Pons (tissue), 1 donor: ENCODE results near the gene MARK3.
"Not testable (repeated sequence)": the region's sequence is repeated elsewhere in the genome, so short reads cannot be mapped to it uniquely, and the experiment has no call there.

Experiments used
- DNase-seq: peaks from one replicate; pipeline ENCODE4 v3.0.0-alpha.2; 2016; ENCODE audit warnings: low spot score

The MARK3 gene

DNA sequence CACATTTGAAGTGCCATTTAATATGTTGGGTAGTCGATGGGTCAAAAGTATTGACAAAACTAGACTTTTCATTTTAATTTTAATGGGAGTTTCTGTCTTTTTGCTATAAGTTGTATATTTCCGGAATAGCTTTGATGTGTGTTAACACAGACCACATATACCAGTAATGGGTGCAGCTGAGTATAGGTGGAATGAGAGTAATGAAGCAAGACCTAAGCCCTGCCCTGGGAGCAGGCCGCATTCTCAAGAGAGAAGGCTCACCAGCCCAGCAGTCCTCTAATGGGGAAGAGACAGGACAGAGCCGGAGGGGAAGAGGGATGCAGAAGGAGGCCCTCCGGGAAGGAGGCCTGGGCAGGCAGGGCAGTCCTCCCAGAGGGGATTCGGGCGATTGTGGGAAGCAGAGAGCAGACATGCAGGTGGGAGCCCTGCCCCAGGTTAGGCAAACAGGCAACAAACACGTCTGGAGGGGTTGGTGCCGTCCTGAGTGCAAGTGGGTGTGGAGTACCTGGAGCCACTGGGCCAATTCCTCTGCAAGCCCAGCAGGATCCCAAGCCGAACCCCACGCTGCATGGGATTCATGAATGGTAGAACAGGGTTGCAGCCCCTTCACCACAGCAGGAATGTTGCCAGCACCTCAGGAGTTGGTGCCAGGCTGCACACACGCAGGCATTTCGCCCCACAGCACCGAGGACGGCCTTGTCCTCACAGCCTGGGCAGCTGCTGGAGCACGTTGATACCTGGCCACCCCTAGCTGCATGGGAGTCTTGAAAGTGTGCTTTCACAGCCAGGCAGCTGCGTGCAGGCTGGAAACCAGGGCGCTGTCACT is 129.6 kb downstream of the MARK3 start:
- no peak for DNase-seq

DNA sequence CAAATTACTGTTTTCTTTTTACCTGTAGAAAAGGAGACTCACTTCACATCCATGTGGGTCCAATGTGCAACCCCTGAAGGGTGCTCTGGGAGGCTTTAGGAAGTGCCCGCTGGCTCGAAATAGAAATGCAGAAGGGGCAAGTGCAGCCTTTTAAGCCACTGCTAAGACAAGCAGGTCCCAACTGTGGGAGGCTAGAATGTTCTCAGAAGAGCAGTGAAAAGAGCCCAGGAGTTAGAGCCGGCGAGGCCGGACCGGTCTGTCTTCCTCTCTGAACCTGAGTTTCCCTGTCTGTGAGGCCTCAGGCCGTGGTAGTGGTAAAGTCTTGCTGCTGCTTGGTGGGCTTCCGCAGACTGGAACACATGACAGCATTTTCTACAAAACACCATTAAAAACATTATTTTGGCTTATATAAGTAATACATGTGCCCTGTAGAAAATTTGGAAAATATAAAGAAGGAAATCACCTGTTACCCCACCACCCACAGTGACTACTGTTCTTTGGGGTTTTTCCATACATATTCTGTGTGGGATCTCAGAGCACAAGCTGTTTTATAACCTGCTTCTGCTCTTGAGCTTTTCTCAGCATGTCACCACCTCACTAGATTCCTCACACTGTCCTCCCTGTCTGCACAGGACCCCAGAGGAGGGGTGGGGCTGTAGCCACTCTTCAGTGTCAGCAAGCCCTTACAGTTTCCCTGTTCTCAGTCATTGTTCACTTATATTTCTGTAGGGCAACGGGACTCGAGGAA is 131.4 kb downstream of the MARK3 start:
- no peak for DNase-seq

DNA sequence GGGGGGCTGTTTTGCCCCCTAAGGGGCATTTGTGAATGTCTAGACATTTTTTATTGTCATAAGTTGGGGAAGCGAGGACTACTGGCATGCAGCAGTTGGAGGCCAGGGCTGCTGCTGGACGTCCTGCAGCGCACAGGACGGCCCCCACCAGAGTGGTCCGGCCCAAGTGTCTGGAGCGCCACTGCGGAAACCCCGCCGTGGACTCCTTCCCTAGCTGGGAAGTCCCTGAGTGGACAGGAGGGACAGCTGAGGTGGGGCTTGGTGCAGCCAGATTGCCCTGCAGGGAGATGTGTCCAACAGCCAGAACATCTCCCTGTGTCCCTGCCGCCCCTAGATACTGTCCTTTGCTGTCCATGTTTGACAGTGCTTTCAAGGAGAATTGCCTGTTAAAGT is 132.0 kb downstream of the MARK3 start:
- DNase-seq: no peak

DNA sequence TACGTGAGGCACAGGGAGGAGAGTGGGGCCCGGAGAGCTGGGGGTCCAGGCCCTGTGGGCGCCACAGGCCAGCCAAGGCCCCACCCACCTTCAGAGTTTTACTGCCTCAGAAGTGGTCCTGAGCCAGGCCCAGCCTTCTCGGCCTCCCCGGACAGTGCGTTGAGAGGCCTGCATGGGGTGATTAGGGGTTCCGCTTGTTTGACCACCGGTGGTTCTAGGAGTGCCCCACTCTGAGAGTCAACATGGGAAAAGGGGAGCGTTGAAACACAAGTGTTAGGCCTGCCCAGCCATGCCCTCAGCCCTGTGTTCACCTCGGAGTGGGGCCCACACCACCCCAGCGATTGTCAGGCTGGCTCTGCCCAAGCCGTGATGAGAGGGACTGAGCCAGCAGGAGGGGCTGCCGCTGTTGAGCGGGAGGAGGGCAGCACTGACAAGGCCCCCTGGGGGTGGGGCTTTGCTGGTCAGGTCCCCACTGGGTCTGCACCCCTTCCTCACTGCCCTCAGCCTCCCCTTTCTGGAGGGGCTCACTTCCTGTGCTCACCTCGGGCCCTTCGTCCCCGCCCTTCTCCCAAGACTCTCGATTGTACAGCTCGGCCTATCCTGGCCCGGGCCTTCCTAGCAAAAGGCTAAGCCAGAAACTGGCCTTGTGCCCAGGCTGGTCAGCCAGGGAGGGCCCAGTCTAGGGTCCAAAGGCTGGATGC is 132.7 kb downstream of the MARK3 start:
- no peak for DNase-seq

DNA sequence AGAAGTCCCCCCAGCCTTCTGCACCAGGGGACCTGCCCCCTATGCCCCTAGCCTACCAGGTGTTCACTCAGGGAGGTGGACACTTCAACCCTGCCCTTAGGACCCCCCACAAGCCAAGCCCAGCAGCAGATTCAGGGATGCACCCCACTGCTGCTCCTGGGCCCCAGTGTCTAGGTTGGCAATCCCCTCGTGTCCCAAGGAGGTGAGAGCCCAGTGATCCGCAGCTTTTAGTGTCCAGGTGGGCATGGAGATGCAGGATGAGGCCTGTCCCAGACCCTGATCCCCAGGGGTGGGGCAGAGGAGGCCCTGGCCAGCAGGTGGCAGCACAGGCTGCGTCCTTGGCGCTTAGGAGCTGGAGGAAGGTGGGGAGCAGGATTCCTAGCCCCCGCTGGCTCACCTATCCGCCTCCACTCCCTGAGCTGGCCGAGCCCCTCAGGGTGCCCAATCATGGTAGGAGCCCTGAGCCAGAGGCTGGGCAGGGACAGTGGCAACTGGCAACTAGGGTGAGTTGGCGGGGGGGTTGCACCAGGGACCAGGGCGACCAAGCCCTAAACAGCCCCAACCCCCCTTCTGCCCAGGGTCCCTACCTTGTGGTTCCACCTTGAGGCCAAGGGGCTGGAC is 133.3 kb downstream of the MARK3 start:
- DNase-seq: peak; percentile 61

DNA sequence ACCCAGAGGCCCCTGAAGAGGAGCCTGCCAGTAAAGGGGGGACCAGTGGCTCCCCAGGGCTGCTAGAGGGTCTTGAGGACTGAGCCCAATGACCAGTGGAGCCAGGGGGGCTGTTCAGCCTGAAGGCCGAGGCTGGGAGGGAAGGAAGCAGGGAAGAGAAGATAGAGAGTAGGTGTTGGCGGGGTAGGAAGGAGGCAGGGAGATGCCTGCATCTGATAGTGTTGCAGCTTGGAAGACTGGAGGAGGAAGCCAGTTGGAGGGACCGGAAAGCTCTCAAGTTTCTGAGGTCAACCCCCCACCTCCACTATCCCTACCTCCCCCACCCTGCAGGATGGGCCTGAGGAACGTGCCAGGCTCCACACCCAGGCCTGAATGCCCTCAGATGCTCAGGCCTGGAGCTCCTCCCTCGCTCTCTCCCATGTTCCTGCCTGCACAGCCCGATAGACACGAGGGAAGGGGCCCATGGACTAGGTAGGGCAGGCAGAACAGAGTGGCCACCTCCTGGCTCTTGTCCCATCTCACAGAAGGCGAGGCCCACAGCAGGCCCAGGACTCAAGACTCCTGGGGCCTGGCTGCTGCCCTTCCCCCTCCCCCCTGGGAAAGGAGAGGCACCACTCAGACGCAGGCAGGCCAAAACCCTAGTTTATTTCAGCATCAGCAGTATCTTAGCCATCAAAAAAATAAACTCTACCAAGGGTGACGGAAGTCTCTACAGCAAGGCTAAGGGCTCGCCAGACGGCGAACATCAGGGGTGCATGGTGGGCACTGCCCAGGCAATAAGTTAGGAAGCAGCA is 134.0 kb downstream of the MARK3 start:
- no peak for DNase-seq

DNA sequence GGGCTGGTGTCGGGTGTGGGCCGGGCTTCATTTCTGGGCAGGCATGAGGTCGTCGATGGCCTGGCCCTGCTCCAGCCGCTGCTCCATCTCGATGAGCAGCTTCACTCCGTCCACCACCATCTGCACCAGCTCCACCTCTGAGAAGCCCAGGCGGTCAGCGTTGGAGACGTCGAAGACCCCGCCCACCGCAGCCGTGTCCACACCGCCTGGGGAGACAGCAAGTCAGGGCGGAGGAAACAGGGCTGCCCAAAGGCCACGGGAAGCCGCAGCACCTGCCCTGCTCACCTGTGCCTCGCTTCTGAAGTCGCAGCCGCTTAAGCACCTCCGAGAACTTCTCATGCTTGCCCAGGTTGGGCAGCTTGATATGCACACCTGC is 134.6 kb downstream of the MARK3 start:
- no peak for DNase-seq

DNA sequence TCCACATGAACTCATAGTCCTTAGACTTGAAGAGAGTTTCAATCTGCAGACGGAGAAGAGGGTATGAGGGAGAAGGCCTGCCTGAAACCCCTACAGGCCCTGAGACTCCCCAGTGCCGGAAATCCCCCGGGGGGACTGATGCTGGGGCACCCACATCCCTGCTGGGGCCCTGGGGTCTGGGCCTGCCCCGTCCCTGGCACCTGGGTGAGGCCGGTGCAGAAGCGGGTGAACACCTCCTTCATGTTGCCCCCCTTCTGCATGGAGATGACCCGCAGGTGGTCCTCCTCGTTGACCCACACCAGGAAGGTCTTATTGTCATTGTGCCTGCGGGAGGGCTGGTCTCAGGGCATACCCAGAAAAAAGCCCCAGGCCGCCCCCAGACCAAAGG is 135.0 kb downstream of the MARK3 start:
- no peak for DNase-seq

DNA sequence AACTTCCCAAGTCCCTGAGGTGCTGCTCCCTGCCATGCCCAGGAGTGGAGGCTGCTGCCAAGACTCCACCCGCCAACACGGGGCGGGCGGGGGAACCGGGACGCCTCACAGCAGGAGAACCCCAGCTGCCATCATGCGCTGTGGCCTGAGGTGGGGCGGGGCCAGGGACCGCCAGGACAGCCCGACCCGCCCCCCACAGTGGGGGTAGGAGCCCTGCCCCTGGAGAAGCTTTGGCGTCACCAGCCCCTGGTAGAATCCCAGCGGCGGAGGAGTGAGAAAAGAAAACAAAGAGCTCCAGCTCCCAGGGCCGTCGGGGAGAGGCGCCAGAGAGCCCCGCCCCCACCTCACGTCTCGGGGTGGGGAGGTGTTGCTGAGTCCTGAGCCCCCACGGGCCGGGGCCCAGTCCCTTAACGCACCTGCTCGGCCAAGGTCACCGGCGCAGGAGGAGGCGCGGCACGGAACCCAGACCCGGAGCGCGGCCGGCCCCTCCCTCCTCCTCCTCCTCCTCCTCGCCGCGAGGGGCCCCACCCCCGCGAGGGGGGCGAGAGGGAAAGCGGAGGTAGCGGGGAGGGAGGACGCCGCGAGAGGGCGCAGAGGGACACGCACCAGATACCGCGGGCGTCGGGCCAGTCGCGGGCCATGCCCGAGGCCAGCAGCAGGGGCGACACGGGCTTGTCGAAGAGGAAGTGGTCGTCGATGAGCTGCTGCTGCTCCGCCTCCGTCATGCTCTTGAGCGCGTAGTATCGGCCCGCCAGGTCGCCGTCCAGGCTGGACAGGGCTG is 135.6 kb downstream of the MARK3 start:
- peak; percentile 75 for DNase-seq

DNA sequence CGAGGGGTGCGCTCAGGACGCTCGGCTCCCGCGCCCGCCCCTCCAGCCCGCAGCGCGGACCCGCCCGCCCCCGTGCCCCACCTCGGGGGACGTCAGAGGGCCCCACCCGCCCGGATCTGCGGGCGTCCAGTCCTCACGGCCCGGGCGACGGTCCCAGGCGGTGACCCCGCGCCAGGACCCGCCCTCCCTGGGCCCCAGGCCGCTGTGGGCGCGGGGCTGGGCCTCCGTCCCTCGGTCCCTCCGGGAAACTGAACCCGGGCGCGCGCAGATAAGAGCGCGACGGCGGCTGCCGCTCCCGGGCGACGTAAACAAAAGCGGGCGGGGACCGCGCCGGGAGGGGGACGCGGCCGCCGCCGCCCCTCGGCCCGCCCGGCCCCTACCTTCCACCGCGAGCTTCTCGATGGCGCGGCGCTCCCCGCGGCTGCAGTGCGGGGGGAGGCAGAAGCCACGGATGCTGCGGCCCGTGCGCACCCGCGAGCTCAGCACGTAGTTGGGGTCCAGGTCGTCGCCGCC is 136.3 kb downstream of the MARK3 start:
- DNase-seq: no peak

DNA sequence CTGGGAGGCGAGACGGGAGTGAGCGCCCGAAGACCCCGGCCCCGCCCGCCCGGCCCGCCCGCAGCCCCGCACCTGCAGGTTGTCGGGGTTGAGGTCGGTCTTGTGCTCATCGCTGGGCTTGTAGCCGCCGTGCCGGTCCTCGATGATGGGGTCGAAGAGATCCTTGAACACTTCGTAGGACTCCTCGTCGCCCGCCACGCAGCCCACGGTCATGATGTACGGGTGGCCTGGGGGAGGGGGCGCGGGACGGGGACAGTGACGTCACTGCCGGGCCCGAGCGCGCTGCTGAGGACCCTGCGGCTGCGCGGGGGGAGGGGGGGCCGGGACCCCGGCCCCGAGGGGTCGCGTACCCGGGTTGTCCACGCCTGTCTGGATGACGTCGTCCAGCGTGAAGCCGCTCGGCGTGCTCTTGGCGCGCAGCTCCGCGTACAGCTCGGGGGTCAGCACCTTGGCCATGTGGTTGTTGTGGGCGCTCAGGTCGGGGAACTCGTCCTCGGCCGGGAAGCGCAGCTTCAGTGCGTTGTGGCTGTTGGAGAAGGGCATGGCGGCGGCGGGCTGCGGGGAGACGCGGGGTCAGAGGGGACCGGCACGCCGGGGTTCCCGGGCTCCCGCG is 136.8 kb downstream of the MARK3 start:
- DNase-seq: no peak

DNA sequence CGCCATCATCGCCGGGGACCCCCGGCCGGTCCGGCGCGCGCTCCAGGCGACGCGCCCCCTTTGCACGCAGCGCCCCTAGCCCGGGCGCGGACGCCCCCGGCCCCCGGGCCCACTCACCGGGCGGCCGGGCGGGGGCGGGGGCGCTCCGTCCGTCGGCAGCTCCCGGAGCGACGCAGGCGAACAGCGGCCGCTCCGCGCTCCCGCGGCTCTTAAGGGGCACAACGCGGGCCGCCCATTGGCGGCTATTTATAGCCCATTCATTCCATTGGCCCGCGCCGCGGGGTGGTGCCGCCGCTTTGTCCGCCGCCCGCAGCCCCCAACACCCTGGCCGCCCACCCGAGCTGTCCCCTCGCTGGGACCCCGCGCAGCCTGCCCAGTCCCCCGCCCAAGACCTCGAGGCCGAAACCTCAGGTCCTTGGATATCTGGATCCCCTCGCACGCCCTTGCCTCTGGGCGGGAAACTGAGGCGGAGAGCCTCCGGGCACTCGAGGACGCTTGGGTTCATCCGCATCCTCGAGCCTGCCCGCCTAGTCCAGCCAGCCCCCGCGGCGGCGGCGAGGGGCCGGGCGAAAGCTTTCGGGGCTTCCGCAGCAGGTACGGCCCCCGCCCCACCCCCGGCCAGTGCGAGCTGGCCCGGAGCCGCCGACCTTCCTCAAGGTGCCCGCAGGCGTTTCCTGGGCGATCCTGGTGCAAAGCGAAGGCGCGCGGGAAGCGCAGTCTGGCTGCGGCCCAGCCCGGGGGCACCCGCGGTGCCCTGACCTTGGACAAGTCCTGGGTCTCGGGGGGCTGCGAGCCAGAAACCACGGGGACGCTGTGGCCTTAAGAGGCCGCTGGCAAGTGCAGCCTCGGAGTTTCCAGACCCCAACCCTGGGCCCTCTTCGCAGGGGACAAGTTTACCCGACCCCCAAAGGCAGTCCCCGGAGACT is 137.7 kb downstream of the MARK3 start, which contains the start of gene CKB:
TSS of gene CKB (minus strand) at position 182 of the 926 bp plus-strand sequence. CDS start 337 bp downstream, outside the sequence.
- DNase-seq: peak; percentile 76

DNA sequence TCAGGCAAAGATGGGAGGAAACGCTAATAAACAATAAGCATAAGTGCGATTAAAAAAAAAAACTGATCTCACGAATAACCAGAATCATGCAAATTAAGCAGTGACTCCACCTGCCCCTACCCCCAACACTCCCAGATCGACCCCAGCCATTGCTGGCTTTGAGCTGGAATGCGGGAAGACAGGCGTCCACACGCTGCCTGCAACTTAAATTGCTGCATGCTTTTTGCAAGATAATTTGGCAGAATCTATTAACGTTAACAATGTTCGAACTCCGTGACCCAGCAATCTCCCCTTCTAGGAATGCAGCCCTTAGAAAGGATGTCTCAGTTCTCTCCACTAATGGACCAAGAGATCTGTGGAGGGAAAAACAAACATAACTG is 138.3 kb downstream of the MARK3 start:
- no peak for DNase-seq

DNA sequence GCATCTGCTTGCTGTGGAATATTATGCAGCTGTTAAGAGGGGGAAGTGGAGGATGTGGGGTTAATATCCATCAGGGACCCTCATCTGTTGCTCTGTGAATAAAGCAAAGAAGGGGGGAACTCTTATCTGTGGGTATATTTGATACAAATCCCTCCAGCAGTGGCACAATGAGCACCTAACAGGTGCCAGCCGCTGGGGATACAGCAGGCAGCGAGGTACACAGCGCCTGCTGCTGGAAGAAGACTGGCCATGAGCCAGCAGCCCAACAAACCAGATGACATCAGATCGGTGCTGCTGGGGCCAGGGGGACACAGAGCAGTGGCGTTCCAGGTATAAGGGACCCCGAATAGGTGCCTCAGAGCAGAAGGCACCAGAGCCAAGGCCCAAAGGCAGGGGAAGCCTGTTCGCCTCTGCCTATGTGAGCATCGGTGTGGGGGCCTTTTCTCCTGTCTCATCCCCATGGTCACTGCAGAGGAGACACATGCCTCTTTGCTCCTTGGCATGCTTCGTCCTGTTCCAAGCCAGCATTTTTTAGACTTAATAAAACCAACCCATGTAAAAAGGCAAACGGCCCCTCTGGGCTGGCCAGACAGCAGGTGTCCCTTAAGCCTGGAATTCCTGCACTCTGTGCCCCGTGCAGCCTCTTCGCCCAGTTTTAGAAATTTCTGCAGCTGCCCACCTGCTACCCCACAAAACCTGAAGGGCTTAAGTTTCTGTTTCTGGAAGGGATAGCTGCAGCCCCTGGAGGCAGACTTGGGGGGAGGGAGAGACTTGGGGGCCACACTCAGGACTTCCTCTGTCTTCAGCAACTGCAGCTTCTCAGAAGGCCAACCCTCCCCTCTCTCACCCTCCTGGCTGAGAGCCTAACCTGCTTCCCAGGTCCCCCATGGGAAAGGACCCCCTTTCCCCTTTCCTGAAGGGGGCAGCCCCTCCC is 139.1 kb downstream of the MARK3 start:
- no peak for DNase-seq

DNA sequence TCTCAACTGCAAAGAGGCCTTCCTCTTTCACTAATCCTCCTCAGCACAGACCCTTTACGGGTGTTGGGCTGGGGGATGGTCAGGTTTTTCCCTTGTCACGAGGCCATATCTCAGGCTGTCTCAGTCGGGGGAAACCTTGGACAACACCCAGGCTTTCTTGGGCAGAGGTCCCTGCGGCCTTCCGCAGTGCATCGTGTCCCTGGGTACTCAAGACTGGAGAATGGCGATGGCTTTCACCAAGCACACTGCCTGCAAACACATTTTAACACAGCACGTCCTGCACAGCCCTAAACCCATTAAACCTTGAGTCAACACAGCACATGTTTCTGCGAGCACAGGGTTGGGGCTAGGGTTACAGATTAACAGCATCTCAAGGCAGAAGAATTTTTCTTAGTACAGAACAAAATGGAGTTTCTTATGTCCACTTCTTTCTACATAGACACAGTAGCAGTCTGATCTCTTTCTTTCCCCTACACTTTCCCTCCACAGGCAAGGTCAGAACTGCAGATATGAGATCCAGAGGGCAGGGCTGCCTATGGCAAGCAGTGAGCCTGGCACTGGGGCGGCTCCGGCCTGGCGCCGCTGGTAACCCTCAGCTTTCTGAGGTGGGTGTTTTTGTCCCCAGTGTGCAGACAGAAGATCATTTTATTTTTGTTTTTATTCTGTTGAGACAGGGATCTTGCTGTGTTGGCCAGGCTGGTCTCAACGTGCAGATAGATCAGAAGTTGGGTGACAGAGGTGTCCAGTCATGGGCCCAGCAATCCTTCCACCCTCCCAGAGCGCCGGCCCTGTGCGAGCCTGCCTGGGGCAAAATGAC is 140.4 kb downstream of the MARK3 start:
- DNase-seq: not testable (repeated sequence)

DNA sequence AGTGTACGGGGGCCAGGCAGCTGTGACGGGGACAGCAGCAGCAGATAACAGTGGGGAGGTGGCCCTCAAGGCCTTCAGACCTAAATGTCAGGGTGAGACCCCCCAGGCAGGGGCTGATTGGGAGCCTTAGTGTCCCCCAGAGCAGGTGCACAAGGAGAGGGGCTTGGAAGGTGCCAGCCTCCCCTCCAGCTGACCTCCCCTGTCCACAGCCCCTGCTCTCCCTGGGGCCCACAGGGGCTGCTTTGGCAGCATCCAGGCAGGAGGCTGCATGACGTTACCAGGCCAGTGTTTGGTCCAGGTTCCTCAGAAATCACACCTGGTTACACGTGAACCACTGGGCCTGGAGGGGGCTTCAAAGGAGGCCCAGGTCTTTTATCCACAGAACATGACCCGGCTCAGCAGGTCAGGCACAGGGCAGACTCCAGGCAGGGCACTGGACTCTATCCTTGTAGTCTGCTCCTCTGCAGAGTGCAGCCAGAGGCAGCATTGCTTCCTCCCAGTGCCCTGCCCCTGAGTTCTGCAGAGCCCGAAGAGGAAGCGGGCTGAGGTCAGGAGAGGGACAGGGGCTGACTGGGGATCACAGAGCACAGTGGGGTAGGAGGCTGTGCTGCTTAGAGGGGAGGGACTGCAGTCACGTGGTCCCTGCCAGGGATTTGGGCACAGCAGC is 141.2 kb downstream of the MARK3 start:
- no peak for DNase-seq

DNA sequence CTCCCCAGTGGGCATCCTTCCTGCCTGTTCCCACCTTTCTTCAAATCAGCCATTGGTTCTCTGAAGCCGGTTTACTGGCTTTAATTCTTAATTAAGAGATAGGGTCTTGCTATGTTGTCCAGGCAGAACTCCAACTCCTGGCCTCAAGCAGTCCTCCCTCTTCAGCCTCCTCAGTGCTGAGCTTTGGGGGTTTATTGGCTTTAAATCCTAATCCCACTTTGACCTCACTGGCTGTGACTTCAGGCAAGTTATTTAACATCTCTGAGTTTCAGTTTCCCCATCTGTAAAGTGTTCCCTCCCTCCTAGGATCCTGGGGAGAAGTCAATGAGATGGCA is 141.7 kb downstream of the MARK3 start:
- DNase-seq: no peak
